ENCODE results near the gene HTR3D.
"Not testable (repeated sequence)": the region's sequence is repeated elsewhere in the genome, so short reads cannot be mapped to it uniquely, and the experiment has no call there.

The HTR3D gene

DNA sequence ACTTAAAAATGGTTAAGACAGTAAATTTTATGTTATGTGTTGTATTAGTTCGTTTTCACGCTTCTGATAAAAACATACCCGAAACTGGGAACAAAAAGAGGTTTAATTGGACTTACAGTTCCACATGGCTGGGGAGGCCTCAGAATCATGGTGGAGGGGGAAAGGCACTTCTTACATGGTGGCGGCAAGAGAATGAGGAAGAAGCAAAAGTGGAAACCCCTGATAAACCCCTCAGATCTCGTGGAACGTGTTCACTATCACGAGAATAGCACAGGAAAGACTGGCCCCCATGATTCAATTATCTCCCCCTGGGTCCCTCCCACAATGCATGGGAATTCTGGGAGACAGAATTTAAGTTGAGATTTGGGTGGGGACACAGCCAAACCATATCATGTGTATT is 39.6 kb downstream of the HTR3D start:
- DNase-seq = not testable (repeated sequence)

GRCh38 chr3:184073621-184074020 is 42.1 kb downstream of the HTR3D start:
- DNase-seq = no peak

- DNase-seq = no peak
These were observed 44.4 kb downstream of the HTR3D start for GRCh38 chr3:184075901-184076300.

DNA sequence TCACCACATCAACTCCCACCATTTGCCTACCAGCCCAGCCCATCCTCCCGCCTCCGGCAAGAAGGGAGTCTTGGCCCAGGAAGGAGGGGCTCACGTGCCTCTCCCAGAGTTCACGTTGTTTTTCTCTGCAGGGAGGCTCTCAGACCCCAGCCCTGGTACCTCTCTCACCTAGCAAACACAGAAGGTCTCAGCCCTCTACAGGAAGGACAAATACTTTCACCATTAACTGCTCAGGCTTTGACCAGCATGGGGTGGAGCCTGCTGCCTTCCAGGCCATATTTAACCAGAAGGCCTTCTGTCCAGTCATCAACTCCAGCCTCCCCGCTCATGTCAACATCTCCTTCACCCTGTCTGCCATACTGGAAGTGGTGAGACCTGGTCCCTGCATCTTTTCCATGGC is 46.3 kb downstream of the HTR3D start:
- DNase-seq = no peak

GRCh38 chr3:184078851-184079250 is 47.3 kb downstream of the HTR3D start:
- peak; percentile 3 for DNase-seq

- DNase-seq = no peak
These were observed 49.7 kb downstream of the HTR3D start for GRCh38 chr3:184081116-184081830.

DNA sequence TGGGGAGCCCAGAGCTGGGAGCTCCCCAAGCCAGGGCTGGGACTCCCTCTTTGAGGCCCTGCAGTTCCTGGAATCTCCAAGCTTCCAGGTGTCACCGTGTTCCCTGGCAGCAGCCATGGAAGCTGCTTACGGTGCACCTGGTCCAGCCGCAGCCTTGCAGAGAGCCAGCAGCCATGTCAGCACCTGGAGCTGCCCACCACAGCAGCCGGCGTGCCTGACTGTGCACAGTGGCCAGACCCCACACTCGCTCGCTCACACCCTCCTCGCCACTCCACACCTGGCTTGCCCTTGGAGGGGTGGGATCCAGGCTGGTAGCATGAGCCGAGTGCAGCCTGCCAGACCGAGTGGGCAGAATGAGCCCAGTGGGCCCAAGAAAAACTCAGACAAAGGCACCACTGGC is 50.5 kb downstream of the HTR3D start:
- DNase-seq = no peak

DNA sequence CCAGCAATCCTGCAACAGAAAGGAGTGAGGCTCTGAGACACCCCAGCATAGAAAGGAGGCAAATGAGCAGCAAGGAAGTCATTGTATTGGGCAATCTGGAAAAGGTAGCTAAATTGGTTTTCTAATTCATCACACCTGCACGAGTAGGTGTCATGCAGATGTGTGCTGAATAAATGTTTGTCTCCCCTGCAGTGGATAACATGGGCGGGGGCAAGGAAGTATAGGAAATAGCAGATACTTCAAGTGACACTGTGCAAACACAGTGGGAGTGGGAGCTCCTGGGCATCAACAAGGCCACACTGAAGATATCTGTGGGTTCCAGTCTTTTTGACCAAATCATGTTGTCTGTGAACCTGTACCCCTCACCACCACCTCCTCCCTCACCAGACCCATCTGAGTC is 50.9 kb downstream of the HTR3D start:
- DNase-seq = no peak

GRCh38 chr3:184085389-184085852 is 53.9 kb downstream of the HTR3D start:
- DNase-seq = no peak

Measured in eye (tissue), 1 donor.